Astrocyte (in vitro differentiated cells and primary cell): ENCODE data around the gene ARPP21.

Source experiments
- EZH2 ChIP-seq: IDR thresholded peaks from 2 replicates; pipeline ENCODE4 v1.6.1; 2012; ENCODE audit warnings: mild to moderate bottlenecking, low read length, inconsistent platforms; ENCODE audit not compliant: insufficient read depth
- TF ChIP-seq, protein P1 (sequence below): IDR thresholded peaks from 2 replicates; pipeline ENCODE4 v1.5.1; 2011; ENCODE audit warnings: low read depth, mild to moderate bottlenecking, inconsistent platforms, low read length, moderate library complexity; ENCODE audit not compliant: insufficient read depth

DNA sequence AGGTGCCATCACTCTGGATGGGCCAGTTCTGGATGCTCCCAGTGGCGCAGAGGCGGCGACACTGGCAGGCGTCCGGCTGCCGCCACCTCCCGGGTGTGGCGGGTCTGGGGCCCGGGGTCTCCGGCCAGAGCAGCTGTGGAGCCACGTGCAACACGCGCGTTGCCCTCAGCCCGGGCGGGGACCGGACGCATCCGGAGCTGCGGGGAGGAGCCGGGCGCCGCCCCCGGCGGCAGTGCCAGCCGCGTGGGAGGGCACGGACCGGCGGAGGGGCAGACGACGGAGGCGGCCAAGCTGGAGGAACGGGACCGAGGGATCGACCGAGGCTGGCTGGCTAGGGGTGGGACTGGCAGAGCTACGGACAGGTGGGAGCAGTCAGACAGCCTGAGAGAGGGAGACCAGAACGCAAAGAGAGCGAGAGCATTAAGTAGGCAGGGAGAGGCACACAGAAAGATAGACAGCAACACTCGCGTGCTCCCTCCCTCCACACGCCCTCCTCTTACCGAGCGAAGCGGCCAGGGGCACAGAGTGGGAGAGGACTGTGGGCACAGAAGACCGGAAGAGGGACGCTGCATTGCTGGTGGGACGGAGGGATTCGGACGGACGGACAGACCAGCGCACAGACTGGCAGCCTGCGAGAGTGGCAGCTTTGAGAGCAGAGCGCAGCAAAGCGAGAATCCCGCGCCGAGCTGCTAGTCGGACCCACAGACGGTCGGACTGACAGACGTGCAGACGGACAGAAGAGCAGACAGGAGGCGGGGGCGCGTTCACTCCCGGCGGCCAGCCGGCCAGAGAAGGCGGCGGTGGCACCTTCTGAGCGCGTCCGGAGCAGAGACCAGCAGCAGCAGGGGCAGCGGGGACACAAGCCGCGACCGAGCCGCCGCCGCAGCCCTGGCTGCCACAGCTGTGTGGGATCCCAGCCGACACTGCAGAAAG is at the start of gene ARPP21:
- TF ChIP-seq, protein P1, sequence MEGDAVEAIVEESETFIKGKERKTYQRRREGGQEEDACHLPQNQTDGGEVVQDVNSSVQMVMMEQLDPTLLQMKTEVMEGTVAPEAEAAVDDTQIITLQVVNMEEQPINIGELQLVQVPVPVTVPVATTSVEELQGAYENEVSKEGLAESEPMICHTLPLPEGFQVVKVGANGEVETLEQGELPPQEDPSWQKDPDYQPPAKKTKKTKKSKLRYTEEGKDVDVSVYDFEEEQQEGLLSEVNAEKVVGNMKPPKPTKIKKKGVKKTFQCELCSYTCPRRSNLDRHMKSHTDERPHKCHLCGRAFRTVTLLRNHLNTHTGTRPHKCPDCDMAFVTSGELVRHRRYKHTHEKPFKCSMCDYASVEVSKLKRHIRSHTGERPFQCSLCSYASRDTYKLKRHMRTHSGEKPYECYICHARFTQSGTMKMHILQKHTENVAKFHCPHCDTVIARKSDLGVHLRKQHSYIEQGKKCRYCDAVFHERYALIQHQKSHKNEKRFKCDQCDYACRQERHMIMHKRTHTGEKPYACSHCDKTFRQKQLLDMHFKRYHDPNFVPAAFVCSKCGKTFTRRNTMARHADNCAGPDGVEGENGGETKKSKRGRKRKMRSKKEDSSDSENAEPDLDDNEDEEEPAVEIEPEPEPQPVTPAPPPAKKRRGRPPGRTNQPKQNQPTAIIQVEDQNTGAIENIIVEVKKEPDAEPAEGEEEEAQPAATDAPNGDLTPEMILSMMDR = no peak
- peak; percentile 45 for TF ChIP-seq EZH2
